ENCODE measurements around the gene AOC3. TPM values are rescaled to one million over a fixed set of nuclear protein-coding genes. Genes with fewer than 3 reads are reported as not detected.

Gene AOC3
- total and polyA plus RNA-seq, 2 of the 13 experiments (the other 11 are each of a cell fraction or from before 2014, with no cell fraction given) = 8.7 to 51.7 TPM

- TF ChIP-seq, protein P1, sequence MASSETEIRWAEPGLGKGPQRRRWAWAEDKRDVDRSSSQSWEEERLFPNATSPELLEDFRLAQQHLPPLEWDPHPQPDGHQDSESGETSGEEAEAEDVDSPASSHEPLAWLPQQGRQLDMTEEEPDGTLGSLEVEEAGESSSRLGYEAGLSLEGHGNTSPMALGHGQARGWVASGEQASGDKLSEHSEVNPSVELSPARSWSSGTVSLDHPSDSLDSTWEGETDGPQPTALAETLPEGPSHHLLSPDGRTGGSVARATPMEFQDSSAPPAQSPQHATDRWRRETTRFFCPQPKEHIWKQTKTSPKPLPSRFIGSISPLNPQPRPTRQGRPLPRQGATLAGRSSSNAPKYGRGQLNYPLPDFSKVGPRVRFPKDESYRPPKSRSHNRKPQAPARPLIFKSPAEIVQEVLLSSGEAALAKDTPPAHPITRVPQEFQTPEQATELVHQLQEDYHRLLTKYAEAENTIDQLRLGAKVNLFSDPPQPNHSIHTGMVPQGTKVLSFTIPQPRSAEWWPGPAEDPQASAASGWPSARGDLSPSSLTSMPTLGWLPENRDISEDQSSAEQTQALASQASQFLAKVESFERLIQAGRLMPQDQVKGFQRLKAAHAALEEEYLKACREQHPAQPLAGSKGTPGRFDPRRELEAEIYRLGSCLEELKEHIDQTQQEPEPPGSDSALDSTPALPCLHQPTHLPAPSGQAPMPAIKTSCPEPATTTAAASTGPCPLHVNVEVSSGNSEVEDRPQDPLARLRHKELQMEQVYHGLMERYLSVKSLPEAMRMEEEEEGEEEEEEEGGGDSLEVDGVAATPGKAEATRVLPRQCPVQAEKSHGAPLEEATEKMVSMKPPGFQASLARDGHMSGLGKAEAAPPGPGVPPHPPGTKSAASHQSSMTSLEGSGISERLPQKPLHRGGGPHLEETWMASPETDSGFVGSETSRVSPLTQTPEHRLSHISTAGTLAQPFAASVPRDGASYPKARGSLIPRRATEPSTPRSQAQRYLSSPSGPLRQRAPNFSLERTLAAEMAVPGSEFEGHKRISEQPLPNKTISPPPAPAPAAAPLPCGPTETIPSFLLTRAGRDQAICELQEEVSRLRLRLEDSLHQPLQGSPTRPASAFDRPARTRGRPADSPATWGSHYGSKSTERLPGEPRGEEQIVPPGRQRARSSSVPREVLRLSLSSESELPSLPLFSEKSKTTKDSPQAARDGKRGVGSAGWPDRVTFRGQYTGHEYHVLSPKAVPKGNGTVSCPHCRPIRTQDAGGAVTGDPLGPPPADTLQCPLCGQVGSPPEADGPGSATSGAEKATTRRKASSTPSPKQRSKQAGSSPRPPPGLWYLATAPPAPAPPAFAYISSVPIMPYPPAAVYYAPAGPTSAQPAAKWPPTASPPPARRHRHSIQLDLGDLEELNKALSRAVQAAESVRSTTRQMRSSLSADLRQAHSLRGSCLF (CRISPR knock-in tag; IDR thresholded peaks at IDR 0.05; ENCODE audit: borderline replicate concordance) = no peak
- TF ChIP-seq MEF2D (CRISPR knock-in tag; IDR thresholded peaks at IDR 0.05) = peak; percentile 72
- TF ChIP-seq, protein P2, sequence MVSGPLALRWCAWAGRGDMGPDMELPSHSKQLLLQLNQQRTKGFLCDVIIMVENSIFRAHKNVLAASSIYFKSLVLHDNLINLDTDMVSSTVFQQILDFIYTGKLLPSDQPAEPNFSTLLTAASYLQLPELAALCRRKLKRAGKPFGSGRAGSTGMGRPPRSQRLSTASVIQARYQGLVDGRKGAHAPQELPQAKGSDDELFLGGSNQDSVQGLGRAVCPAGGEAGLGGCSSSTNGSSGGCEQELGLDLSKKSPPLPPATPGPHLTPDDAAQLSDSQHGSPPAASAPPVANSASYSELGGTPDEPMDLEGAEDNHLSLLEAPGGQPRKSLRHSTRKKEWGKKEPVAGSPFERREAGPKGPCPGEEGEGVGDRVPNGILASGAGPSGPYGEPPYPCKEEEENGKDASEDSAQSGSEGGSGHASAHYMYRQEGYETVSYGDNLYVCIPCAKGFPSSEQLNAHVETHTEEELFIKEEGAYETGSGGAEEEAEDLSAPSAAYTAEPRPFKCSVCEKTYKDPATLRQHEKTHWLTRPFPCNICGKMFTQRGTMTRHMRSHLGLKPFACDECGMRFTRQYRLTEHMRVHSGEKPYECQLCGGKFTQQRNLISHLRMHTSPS (CRISPR knock-in tag; IDR thresholded peaks at IDR 0.05; ENCODE audit: low read depth) = 0 out of 2 replicates have a peak, but pooled peaks have one; percentile 36
- TF ChIP-seq SOX13 (IDR thresholded peaks at IDR 0.05) = no peak
- TF ChIP-seq SOX13 (CRISPR knock-in tag; conservative IDR thresholded peaks at IDR 0.05 in 1 of 2, IDR thresholded peaks at IDR 0.05 in 1 of 2) = 0 out of 4 replicates have a peak, but pooled peaks of 1 of the 2 experiments have one; percentile 12
- TF ChIP-seq ZBTB1 (CRISPR knock-in tag; IDR thresholded peaks at IDR 0.05; ENCODE audit: borderline replicate concordance) = no peak
- TF ChIP-seq, protein P3, sequence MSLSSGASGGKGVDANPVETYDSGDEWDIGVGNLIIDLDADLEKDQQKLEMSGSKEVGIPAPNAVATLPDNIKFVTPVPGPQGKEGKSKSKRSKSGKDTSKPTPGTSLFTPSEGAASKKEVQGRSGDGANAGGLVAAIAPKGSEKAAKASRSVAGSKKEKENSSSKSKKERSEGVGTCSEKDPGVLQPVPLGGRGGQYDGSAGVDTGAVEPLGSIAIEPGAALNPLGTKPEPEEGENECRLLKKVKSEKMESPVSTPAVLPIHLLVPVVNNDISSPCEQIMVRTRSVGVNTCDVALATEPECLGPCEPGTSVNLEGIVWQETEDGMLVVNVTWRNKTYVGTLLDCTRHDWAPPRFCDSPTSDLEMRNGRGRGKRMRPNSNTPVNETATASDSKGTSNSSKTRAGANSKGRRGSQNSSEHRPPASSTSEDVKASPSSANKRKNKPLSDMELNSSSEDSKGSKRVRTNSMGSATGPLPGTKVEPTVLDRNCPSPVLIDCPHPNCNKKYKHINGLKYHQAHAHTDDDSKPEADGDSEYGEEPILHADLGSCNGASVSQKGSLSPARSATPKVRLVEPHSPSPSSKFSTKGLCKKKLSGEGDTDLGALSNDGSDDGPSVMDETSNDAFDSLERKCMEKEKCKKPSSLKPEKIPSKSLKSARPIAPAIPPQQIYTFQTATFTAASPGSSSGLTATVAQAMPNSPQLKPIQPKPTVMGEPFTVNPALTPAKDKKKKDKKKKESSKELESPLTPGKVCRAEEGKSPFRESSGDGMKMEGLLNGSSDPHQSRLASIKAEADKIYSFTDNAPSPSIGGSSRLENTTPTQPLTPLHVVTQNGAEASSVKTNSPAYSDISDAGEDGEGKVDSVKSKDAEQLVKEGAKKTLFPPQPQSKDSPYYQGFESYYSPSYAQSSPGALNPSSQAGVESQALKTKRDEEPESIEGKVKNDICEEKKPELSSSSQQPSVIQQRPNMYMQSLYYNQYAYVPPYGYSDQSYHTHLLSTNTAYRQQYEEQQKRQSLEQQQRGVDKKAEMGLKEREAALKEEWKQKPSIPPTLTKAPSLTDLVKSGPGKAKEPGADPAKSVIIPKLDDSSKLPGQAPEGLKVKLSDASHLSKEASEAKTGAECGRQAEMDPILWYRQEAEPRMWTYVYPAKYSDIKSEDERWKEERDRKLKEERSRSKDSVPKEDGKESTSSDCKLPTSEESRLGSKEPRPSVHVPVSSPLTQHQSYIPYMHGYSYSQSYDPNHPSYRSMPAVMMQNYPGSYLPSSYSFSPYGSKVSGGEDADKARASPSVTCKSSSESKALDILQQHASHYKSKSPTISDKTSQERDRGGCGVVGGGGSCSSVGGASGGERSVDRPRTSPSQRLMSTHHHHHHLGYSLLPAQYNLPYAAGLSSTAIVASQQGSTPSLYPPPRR (CRISPR knock-in tag; IDR thresholded peaks at IDR 0.05; ENCODE audit: borderline replicate concordance) = peak; percentile 41; the same call in 1 of the 2 replicates
- 0 out of 2 replicates have a peak, but pooled peaks have one; percentile 51 for TF ChIP-seq THAP7 (CRISPR knock-in tag; IDR thresholded peaks at IDR 0.05)
- 0 out of 2 replicates have a peak, but pooled peaks have one; percentile 47 for TF ChIP-seq ZFP90 (CRISPR knock-in tag; IDR thresholded peaks at IDR 0.05; ENCODE audit: borderline replicate concordance)
- TF ChIP-seq NCOA2 (CRISPR knock-in tag; IDR thresholded peaks at IDR 0.05) = peak; percentile 44; the same call in 1 of the 2 replicates
- no peak for TF ChIP-seq SMARCC2 (IDR thresholded peaks at IDR 0.05)
- TF ChIP-seq, protein P4, sequence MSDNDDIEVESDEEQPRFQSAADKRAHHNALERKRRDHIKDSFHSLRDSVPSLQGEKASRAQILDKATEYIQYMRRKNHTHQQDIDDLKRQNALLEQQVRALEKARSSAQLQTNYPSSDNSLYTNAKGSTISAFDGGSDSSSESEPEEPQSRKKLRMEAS (IDR thresholded peaks at IDR 0.05) = no peak
- TF ChIP-seq HES4 (CRISPR knock-in tag; IDR thresholded peaks at IDR 0.05; ENCODE audit: borderline replicate concordance) = no peak
These were observed 47.3 kb downstream of the AOC3 start (continued) for GRCh38 chr17:42898147-42898811.

Measured in HepG2 (cell line).